Stomach (tissue), 4 donors: ENCODE measurements around the gene TALDO1.

Source experiments
- CTCF ChIP-seq, 7 experiments: fragments of 450-650 bp in 4 of 7; fragments of 200-600 bp in 3 of 7; sonication (generic) in 3 of 7; IDR thresholded peaks; one replicate each; pipeline ENCODE4 v1.5.1; 2016 to 2019; ENCODE audit warnings: antibody characterized with exemption in 7 of 7, control low read depth in 2 of 7, mild to moderate bottlenecking in 1 of 7
- EP300 ChIP-seq: sonication (generic); formaldehyde crosslinking; IDR thresholded peaks from one replicate; pipeline ENCODE4 v1.6.1; 2017; ENCODE audit warnings: antibody characterized with exemption
- POLR2A ChIP-seq, 4 donors: fragments of 450-650 bp; IDR thresholded peaks; one replicate each; pipeline ENCODE4 v1.6.1; 2016; ENCODE audit warnings: antibody characterized with exemption in 4 of 4, control low read depth in 2 of 4, mild to moderate bottlenecking in 1 of 4, moderate library complexity in 1 of 4

- TF ChIP-seq CTCF (IDR thresholded peaks at IDR 0.05) = no peak
- no peak for TF ChIP-seq POLR2A (IDR thresholded peaks at IDR 0.05)
- no peak for TF ChIP-seq EP300
Measured at GRCh38 chr11:779955-780532, 32.8 kb downstream of the TALDO1 start.
